Activated CD8-positive, alpha-beta T cell treated with anti-CD3 and anti-CD28 coated beads for 36 hours (primary cell): ENCODE data around the gene PDCL3. TPM values are rescaled to one million over a fixed set of nuclear protein-coding genes. Genes with fewer than 3 reads are reported as not detected.

ENCODE experiments used
- ATAC-seq: fragments of 200-7000 bp; cut with Tn5 transposase; one replicate; pipeline ENCODE4 v1.10.0; 2021; ENCODE audit warnings: mild to moderate bottlenecking, moderate library complexity
- CTCF ChIA-PET: fragments of 350-600 bp; sonication (Branson Sonifier 250); formaldehyde crosslinking; loops from one replicate; lab custom pipeline; 2021; ENCODE audit warnings: antibody characterized with exemption; lab: Charles Lee
- POLR2A ChIA-PET: fragments of 350-600 bp; sonication (Branson Sonifier 250); formaldehyde crosslinking; loops from one replicate; lab custom pipeline; 2021; ENCODE audit warnings: antibody characterized with exemption; lab: Charles Lee
- DNase-seq: peaks from one replicate; pipeline ENCODE4 v3.0.0-alpha.2; 2020
- H3K27ac Mint-ChIP-seq: one replicate; pipeline ENCODE4 v1.8.0; 2021; ENCODE audit warnings: mild to moderate bottlenecking, mixed read lengths
- H3K27me3 Mint-ChIP-seq: one replicate; pipeline ENCODE4 v1.8.0; 2021; ENCODE audit warnings: mixed read lengths
- H3K36me3 Mint-ChIP-seq: one replicate; pipeline ENCODE4 v1.8.0; 2021; ENCODE audit warnings: low read depth, mixed read lengths
- H3K4me1 Mint-ChIP-seq: one replicate; pipeline ENCODE4 v1.8.0; 2021; ENCODE audit warnings: low read depth, mixed read lengths
- H3K4me3 Mint-ChIP-seq: one replicate; pipeline ENCODE4 v1.8.0; 2021; ENCODE audit warnings: mild to moderate bottlenecking, moderate library complexity, mixed read lengths
- H3K9me3 Mint-ChIP-seq: one replicate; pipeline ENCODE4 v1.8.0; 2021; ENCODE audit warnings: mixed read lengths
- intact Hi-C: fragments of 100-400 bp; cut with micrococcal nuclease; formaldehyde crosslinking; loops from one replicate; pipeline ENCODE4 v1.10.0; 2022
- total RNA-seq, 2 experiments: library from RNA; stranded (reverse); gene quantifications; one replicate each; pipeline ENCODE4 v1.2.3, GENCODE V29; 2021
- TF ChIP-seq, protein P1 (sequence below): fragments of 200-600 bp; IDR thresholded peaks from one replicate; pipeline ENCODE4 v1.8.0; 2022; ENCODE audit warnings: antibody characterized with exemption, mild to moderate bottlenecking

The PDCL3 gene
- total RNA-seq, 2 experiments from 2014 or later: 31.9 to 35.7 TPM

DNA sequence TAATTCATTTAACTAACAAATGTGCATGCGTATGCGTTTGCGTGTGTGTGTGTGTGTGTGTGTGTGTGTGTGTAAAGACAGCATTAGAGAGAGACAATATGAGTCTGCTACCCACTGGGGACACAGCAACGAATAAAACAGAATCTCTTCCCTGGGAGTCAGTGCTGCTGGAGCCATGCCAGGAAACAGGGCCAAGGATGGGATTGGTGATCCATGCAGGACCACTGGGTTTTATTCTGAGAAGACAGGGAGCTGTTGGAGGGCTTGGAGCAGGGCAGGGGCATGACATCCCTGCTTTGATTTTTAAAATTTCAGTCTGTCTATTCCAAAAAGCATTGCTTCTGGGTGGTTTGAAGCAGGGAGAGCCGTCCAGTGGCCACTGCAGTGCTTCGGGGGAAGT lies 62.9 kb downstream of the PDCL3 start:
- CTCF ChIA-PET: interaction anchor here (2.2 to 2.9 kb wide), 2 partner anchors 15 to 32 kb away, joined by 5 to 10 read pairs; no protein-coding TSS in a partner anchor
- intact Hi-C loops: no loop called here
- H3K4me3 Mint-ChIP-seq: no peak overlapping the region
- no peaks in the 10 kb centered on the region for H3K9me3 Mint-ChIP-seq
- no peaks in the 10 kb centered on the region for H3K36me3 Mint-ChIP-seq
- H3K27me3 Mint-ChIP-seq: no peaks in the 10 kb centered on the region
- POLR2A ChIA-PET: interaction anchor here (1.0 kb wide), 1 partner anchor 10 kb away, joined by 3 read pairs; no protein-coding TSS in a partner anchor
- DNase-seq (no peak), ATAC-seq (no peak)
- H3K27ac Mint-ChIP-seq: no peak overlapping the region
- peaks cover 16% of the 10 kb centered on the region for H3K4me1 Mint-ChIP-seq
- TF ChIP-seq, protein P1, sequence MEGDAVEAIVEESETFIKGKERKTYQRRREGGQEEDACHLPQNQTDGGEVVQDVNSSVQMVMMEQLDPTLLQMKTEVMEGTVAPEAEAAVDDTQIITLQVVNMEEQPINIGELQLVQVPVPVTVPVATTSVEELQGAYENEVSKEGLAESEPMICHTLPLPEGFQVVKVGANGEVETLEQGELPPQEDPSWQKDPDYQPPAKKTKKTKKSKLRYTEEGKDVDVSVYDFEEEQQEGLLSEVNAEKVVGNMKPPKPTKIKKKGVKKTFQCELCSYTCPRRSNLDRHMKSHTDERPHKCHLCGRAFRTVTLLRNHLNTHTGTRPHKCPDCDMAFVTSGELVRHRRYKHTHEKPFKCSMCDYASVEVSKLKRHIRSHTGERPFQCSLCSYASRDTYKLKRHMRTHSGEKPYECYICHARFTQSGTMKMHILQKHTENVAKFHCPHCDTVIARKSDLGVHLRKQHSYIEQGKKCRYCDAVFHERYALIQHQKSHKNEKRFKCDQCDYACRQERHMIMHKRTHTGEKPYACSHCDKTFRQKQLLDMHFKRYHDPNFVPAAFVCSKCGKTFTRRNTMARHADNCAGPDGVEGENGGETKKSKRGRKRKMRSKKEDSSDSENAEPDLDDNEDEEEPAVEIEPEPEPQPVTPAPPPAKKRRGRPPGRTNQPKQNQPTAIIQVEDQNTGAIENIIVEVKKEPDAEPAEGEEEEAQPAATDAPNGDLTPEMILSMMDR: no peak

Other genes starting within 250 kb of the PDCL3 start
- gene LONRF2, start 240.5 kb upstream of the PDCL3 start, total RNA-seq: under 1 TPM; 0.04 to 0.20 TPM
- 10 to 100 TPM in 1 of 2 experiments, 1 to 10 TPM in 1; 9.5 to 10.5 TPM for gene CHST10, start 145.3 kb upstream of the PDCL3 start, total RNA-seq
- gene NMS, start 92.5 kb upstream of the PDCL3 start, total RNA-seq: not detected